Posterior vena cava (tissue), 2 donors: ENCODE measurements around the gene BMP8A. TPM values are rescaled to one million over a fixed set of nuclear protein-coding genes. Genes with fewer than 3 reads are reported as not detected.
A peak's percentile ranks its signal among the peaks of the same experiment; 100 is the strongest.
"Not testable (repeated sequence)": the region's sequence is repeated elsewhere in the genome, so short reads cannot be mapped to it uniquely, and the experiment has no call there.

Source experiments
- DNase-seq: peaks from one replicate; pipeline ENCODE4 v3.0.0-alpha.2; 2020; ENCODE audit warnings: low spot score
- intact Hi-C, 2 donors: fragments of 100-400 bp; cut with DNase I; formaldehyde crosslinking; loops; one replicate each; pipeline versions ENCODE4 v1.14.1 to v1.14.2; 2022 to 2023
- total RNA-seq, 2 donors: library from RNA; stranded (reverse); fragmentation: NEBNext Ultra II Directional; extraction: Animal tissue kit (Norgen Biotek cat#: 25700); gene quantifications; one replicate each; pipeline ENCODE4 v1.2.1, GENCODE V29; 2021
- donor health status: DM: yes; HTN: yes; CAD: no.
- donor health status: DM: yes; HTN: yes; CAD: no.

Gene BMP8A
- total RNA-seq, 2 donors from 2014 or later: 0.65 to 0.90 TPM

DNA sequence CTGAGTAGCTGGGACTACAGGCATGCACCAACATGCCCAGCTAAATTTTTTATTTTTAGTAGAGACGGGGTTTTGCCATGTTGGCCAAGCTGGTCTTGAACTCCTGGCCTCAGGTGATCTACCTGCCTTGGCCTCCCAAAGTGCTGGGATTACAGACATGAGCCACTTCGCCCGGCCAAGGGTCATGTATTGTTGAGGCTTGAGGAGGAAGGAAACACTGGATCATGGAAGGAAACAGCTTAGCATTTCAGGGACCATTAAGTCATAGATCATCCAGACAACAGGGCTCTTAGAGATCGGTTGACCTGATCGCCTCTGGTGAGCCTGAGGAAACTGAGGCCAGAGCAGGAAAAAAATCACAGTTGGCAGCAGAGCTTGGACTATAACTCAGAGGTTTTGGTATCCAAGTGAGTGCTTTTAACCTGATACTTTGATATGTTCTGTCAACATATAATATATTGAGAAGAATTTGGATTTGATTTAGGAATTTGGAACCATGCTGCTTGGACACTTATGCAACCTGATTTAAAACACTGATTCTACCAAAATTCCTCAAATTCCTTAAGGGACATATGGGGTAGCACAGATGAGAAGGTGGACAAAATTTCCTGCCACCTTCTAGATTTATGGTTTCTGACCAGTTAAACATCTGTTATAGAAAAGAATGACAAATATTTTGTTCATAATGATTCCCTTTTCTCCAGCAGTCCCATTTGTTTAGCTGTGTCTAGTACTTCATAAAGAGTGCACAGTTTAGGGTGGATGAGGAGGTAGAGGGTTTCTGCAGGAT is 13.1 kb upstream of the BMP8A start:
- intact Hi-C loops: no loop called here
- no peak for DNase-seq

DNA sequence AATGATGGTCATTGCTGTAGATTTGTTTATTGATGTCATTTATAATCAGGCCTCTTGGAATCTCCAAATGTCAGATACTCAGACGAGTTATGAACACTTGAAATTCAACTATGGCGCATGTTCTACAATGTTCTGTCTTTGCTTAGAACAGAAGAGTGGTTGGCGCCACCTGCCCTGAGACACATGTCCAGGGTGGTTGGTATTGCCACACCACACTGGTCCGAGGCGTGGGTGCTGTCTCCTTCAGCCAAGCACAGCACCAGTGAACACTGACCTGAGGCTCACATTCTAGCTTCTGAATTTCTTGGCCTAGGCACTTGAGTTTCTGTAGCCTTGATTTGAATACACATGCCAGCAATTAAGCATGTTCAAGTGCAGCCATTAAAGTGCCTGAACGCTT is 10.1 kb upstream of the BMP8A start:
- DNase-seq: no peak
- intact Hi-C loops: no loop called here

DNA sequence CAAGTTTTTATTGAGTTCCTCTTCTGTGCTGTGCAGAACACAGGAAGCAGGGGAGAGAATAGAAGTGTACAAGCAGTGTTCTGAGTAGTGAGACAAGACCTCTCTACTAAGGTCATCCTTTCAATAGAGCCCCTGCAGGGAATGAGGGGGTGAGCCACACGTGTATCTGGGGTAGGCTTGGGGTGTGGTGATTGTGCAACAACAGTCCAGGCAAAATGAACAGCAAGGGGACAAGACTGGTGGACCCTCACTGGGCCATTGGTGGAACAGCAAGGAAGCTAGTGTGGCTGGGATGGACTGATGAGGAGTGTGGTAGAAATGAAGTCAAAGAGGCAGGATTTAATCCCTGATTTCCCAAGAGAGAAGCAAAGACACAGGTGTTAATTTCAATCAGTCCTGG is 8.2 kb upstream of the BMP8A start:
- DNase-seq: no peak
- intact Hi-C loops: no loop called here

DNA sequence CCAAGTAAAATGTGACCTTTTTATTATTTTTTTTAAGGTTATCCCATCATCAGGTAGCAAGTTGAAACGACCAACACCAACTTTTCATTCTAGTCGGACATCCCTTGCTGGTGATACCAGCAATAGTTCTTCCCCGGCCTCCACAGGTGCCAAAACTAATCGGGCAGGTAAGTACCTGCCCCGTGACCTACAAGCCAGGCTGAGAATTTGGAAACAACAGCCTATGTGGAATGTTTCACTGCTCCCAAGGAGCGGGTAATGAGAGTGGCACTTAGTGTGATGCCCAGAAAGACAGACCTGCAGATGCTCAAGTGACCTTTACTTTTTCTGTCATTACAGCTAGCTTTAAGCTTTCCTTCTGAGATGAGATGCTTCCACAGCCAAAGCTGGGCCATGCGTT is 6.9 kb upstream of the BMP8A start:
- intact Hi-C loops: no loop called here
- no peak for DNase-seq

DNA sequence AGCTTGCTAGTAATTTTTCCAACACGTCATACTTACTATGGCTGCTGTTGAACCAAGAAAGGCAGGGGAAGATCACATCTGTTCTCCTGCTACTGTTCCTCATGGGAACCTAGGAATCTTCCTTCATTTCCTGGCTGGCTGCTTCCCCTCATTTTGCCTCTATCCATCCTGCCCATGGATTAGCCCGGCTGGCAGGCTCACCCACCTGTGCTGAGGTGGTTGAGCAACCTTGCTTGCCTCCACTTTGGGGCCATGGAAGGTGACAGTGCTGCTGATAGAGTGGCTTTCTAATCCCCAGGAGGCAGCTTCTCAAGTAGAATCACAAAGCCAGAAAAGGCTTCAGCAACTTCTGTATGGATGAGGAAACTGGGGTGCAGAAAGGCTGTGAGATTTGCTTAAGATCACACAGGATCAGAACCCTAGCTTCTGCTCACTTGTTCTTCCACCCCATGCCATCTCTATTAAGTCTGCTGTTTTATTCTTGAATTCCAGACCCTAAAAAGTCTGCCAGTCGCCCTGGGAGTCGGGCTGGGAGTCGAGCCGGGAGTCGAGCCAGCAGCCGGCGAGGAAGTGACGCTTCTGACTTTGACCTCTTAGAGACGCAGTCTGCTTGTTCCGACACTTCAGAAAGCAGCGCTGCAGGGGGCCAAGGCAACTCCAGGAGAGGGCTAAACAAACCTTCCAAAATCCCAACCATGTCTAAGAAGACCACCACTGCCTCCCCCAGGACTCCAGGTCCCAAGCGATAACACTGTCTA is 6.2 kb upstream of the BMP8A start:
- no peak for DNase-seq
- intact Hi-C loops: no loop called here

DNA sequence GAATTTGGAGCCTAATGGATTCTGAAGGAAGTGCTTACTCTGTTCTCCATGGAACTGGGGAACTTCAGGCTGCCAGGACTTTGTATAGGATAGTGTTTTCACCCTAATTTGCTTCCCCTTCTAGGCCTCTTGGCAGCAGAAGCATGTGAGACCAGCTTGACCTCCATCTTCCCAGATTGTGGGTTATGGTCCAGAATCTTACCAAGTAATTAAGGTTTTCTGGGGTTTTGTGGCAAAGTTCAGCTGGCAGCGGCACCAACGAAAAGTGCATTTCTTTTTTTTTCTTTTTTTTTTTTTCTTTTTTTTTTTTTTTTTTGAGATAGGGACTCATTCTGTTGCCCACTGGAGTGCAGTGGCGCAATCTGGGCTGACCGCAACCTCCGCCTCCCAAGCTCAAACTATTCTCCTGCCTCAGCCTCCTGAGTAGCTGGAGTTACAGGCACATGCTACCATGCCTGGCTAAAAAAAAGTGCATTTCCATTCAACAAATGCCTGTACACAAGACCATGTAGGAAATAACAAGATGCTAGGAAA is 3.4 kb upstream of the BMP8A start:
- intact Hi-C loops: no loop called here
- DNase-seq: no peak

DNA sequence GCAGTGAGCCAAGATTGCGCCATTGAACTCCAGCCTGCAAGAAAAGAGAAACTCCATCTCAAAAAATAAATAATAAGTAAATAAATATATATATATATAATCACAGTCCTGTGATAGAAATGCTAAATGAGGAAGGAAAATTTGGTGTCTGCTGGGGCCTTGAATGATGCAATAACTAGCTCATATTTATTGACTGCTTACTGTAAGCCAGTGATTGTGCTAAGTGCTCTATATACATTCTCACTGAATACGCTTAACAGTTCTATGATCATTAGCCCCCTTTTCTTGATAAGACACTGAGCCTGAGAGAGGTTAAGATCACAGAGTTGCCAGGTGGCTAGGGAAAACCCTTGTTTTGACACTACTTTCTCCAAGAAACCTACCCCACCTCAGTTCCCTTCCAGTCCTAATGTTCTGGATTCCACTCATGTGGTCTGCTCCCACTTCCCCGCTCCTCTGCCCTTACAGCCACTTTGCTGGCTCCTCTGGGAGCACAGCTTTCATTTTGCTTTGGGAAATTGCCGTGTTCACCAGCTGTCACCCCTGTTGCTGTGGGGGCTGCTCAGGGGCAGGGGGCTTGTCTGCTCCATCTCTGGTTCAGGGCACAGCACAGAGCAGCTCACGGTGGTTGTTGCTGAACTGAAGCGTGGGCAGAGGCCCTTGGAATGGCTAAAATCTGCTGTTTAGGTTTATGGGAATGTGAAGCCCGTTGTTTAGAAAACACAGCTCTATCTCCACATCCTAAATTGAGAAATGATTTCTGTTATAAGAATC is 2.5 kb upstream of the BMP8A start:
- intact Hi-C loops: no loop called here
- DNase-seq: no peak

DNA sequence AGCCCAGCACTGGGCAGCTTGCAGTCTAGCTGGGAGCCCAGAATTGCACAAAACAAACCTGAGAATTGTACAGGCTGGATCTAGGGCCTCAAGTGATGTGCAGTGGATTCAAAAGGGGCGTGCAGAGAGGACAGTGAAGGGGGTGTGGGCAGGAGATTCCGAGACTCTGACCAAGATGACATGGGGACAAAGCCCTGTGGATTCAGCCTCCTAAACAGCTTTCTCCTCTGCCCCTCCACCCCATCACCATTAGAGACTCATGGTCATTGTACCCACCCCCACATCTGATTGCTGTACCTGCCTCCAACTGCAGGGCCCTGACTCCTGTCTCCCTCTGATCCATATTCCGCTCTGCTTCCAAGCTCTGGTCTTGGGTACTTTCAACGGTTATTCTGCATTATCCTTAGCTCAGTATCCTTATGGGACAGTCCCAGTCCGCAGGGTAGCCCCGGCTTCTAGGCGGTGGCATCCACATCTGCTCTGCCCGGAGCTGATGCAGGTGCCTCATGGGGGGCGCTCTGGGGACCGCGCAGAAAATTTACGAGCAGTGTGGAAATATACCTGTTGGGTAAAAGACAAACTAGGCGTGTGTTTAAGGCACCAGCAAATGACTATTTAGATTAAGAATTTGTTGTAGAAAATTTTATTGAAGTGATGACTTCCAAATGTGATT is 1.7 kb upstream of the BMP8A start:
- DNase-seq: no peak
- intact Hi-C loops: no loop called here

DNA sequence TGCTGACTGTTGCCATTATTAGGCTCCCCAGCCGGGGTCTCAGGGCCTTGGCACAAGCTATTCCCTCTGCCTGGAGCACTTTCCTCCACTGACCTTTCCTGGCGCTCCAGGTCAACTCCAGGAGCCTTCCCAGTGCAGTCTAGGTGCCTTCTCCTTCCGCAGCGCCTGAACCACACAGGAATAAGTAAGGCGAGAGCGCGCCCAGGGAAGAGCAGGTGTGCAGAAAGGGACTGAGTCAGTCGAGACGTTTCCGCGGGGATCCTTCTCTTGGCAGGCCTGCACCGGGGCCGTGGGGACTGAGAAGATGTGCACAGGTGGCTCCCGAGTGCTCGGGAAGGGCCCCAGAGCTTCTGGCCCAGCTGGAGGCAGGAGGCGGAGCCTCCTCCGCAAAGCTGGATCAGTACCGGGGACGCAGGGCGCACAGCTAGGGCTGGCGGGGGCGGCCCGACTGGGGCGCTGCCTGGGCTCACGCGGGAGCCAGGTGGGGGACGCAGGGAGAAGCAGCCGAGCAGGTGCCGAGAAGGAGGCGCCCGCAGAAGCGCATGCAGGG is 765 bp upstream of the BMP8A start:
- intact Hi-C loops: no loop called here
- DNase-seq: no peak

DNA sequence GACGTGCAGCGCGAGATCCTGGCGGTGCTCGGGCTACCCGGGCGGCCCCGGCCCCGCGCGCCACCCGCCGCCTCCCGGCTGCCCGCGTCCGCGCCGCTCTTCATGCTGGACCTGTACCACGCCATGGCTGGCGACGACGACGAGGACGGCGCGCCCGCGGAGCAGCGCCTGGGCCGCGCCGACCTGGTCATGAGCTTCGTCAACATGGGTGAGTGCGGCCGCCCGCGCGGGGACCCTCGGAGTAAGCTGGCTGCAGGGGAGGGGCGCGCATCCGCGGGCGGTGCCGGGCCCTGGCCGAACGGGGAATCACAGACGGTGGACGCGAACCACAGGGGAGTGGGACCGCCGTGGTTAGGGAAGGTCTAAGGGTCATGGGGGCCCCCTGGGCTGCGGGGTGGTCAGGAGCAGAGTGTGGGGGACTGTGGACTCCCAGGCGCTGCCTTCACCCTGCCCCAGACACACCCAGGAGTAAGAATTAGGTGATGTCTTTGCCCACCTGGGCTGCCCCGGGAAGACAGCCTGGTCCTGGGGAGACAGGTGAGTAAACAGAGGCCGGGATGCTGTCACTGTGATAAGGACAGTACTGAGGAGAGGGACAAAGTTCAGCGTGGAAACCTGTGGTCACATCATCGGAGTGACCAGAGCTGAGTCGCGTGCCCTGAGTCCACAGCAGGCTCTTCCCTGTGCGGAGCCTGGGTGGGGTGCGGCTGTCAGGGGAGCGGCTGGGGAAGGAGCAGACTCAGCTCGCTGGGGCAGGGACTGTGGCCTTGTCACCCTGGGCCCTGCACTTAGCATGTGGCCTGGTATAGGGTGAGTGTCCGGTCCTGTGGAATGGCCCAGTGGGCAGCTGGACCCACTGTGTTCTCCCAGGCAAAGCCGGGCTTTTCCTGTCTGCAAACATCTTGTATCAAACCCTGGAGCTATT is 944 bp downstream of the BMP8A start:
- intact Hi-C loops: not testable (repeated sequence)
- DNase-seq: peak; percentile 73

DNA sequence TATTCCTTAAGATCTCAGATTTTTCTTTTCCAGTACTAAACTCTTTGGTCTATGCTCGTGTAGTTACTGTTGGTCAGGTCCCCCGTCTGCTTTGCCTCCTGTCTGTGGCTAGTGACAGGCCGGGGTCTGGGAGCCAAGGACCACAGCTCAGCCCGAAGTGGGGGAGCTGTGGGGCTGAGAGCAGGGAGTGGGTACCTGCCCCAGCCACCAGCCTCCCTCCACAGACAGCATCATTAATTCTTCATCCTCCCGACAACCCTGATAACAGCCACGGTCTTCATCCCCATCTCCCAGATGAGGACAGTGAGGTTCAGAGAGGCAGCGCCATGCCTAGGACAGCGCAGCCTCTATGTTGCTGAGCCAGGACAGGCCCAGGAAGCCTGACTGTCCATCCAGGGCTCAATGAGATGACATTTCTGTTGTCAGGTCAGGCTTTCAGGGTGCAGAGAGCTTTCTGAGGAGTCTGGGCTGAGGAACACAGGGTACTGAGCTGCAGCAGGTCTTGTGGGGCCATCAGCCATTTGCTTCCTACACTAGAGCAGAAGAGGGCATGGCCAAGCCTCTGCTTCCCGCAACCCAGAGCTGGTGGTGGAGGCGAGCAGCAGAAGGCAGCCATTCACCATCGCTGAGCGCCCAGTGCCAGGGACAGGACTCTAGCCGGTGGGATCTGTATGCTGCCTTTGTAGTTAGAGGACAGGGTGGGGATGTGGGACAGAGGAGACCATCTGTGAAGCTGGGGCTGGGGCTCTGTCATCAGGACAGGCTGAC is 1.8 kb downstream of the BMP8A start:
- peak; percentile 79 for DNase-seq
- intact Hi-C loops: not testable (repeated sequence)

DNA sequence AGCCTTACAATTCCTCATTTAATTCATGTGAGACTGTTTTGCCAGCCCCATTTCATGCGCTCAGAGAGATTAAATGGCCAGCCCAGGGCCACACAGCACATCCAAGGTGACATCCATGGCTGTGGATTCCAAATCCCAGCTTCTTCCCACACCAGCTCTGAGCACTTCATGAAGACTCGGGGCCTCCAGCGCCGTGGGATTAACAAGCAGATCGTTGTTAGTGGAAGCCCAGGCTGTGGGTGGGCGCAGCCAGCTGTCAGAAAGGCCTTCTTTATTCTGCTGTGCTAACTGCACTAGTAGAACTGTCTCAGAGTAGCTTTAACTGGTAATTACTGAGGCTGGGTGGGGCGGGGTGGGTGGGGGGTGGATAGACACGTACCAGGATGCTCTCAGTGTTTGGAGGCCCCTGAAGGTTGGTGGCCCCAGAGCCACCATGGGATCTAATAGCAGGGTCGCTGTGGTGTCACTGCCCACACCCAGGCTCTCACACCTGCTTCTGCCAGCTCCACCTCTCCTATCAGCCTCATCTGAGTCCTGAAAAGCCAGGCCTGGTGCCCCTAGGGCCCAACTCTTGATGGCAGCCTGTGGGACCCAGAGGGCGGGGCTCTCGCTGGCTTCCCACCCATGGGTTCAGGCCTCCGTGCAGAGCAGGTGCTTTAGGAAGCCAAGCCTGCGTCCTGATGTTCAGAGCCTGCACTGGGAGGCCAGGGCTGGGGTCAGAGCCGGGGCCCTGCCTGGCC is 3.4 kb downstream of the BMP8A start:
- DNase-seq: no peak
- intact Hi-C loops: no loop called here

DNA sequence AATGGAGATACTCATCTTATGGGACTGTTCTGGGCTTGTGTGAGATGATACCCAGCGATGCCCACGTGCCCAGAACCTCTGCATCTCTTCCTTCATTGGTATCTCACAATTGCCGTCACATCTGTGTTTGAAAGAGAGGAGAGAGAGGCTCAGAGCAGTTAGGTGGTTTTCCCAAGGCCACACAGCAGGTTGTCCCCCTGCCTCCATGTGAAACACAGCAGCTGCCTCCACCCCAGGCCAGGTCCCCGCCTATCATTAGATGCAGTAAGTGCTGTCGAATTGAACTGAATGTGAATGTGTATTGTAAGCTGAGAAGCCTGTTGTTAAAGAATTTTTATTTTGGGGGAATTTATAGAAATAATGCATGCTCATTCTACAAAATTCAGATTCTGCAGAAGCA is 5.1 kb downstream of the BMP8A start:
- DNase-seq, intact Hi-C loops: not testable (repeated sequence)

DNA sequence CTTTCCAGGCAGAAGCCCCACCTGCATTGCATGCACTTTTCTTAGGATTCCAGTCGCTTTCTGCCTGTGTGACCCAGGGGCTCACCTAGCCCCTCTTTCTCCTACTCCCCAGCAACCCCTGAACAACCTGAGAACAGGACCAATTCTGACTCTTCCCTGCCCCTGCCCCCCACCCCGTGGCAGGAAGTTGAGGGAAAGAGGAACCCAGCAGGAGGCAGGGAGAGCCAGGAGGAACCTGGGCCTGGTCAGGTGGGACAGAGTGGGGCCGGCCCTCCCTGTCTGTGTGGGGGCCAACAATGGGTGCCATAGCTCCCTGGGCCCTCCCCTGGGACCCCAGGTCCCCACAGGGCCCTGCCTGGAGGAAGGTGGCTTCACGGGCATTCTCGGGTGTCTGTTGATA is 6.1 kb downstream of the BMP8A start:
- DNase-seq: no peak
- intact Hi-C loops: no loop called here

DNA sequence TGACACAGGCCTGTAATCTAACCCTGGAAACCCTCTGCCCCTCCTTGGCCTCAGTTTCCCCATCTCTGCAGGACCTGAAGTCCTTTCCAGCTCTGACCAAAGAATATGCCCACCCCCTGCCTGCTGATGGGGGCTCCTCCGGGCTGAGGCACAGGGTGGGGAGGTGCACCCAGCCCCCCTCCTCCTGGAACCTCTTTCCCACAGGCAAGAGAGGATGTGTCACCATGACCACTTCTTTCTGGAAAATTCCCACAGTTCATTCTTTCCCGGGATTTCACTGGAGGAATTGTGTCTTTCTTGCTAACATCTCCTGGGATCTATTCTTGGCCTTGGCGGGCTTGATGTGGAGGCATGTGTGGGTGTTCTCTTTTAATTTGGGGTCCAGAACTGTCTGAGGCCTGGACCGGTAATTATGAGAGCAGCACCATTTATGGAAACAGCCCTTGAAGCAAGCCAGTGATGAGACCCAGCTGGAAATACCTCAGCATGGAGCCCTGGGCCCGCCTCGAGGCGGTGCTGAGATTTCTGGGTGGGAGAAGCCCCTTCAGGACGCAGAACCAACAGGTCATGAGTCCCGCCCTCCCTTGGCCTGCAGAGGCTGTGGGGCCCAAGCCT is 6.8 kb downstream of the BMP8A start:
- DNase-seq: peak; percentile 50

DNA sequence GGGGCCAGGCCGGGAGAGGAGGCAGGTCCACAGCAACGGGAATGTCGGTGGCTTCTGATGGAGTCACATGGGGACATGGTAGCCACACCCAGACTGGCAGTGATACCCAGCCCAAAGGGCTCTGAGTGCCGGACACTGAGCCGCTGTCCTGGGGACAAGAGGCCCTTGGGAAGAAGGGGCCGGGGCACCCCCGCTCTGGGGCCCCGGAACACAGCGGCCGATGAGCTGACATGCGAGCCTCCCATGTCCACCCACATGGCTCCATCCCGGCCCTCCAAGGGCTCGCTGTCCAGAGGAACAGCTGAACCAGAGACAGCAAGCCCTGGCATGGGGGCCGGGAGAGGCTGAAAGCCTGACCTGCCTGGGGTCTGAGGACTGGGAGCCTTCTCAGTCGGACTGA is 7.4 kb downstream of the BMP8A start:
- peak; percentile 72 for DNase-seq
- intact Hi-C loops: not testable (repeated sequence)

More for the DNA sequence above, 6.8 kb downstream of the BMP8A start:
- intact Hi-C loops: not testable (repeated sequence)
